K562 (cell line): ENCODE measurements around the gene ZNF385C.

ENCODE experiments used
- DMBX1 ChIP-seq: fragments of 250-450 bp; sonication (Bioruptor Pico); IDR thresholded peaks from 2 replicates; pipeline ENCODE4 v1.8.0; 2022; ENCODE audit warnings: inconsistent platforms, mild to moderate bottlenecking, moderate library complexity, borderline replicate concordance
- RFX5 ChIP-seq: IDR thresholded peaks from 2 replicates; pipeline ENCODE4 v1.6.1; 2011; ENCODE audit warnings: low read depth, mild to moderate bottlenecking, improper control_type of control experiment, low read length
- TF ChIP-seq, protein P1 (sequence below), 3 experiments: IDR thresholded peaks in 2 of 3; conservative IDR thresholded peaks in 1 of 3; 2 replicates each; pipeline ENCODE4 v1.5.1; 2011 to 2012; ENCODE audit warnings: low read length in 3 of 3, mild to moderate bottlenecking in 3 of 3, control low read depth in 2 of 3, improper control_type of control experiment in 1 of 3, inconsistent platforms in 1 of 3, low read depth in 1 of 3, mixed read lengths in 1 of 3, moderate library complexity in 1 of 3; ENCODE audit not compliant: insufficient read depth in 2 of 3

DNA sequence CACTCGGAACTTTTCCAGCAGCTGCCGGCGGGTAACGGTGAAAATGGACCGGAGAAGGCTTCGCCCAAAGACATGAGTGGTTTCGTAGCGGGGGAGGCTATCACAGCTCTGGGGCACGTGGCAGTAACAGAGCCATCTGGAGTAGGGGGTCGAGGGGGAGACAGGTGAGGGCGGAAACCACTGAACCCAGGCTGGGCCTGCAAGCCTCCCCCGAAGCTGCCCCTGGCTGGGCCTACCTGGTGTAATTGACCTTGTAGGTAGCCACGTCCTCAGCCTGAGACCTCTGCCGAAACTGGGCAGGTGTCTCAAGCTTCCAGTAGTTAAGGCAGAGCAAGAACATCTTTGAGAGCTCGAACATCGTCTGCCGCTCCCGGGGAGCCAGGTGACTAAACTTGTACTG lies 21.0 kb upstream of the ZNF385C start:
- TF ChIP-seq, protein P1, sequence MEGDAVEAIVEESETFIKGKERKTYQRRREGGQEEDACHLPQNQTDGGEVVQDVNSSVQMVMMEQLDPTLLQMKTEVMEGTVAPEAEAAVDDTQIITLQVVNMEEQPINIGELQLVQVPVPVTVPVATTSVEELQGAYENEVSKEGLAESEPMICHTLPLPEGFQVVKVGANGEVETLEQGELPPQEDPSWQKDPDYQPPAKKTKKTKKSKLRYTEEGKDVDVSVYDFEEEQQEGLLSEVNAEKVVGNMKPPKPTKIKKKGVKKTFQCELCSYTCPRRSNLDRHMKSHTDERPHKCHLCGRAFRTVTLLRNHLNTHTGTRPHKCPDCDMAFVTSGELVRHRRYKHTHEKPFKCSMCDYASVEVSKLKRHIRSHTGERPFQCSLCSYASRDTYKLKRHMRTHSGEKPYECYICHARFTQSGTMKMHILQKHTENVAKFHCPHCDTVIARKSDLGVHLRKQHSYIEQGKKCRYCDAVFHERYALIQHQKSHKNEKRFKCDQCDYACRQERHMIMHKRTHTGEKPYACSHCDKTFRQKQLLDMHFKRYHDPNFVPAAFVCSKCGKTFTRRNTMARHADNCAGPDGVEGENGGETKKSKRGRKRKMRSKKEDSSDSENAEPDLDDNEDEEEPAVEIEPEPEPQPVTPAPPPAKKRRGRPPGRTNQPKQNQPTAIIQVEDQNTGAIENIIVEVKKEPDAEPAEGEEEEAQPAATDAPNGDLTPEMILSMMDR (IDR thresholded peaks at IDR 0.05 in 2 of 3, conservative IDR thresholded peaks at IDR 0.05 in 1 of 3; ENCODE audit: insufficient read depth in 2 of 3, low read depth in 1 of 3, low read length in 3 of 3): no peak
- TF ChIP-seq RFX5: no peak
- no peak for TF ChIP-seq DMBX1 (CRISPR knock-in tag)
